H1 (cell line): Measurements from ENCODE around the gene APH1A. TPM values are rescaled to one million over a fixed set of nuclear protein-coding genes. Genes with fewer than 3 reads are reported as not detected.
A peak's percentile ranks its signal among the peaks of the same experiment; 100 is the strongest.

Source experiments
- CHD2 ChIP-seq: IDR thresholded peaks from 2 replicates; pipeline ENCODE4 v1.6.1; 2012; ENCODE audit warnings: low read length, improper control_type of control experiment
- CHD7 ChIP-seq: fragments of 300-600 bp; sonication (generic); IDR thresholded peaks from 2 replicates; pipeline ENCODE4 v1.7.1; 2012; ENCODE audit warnings: low read length, moderate library complexity, mild to moderate bottlenecking, inconsistent platforms; ENCODE audit not compliant: insufficient replicate concordance
- EGR1 ChIP-seq: IDR thresholded peaks from 2 replicates; pipeline ENCODE4 v1.6.1; 2011; ENCODE audit warnings: low read depth, low read length, borderline replicate concordance
- FOSL1 ChIP-seq: IDR thresholded peaks from 2 replicates; pipeline ENCODE4 v1.6.1; 2011; ENCODE audit warnings: mild to moderate bottlenecking, low read depth, low read length, moderate library complexity; ENCODE audit not compliant: insufficient read depth
- GTF2F1 ChIP-seq: IDR thresholded peaks from 2 replicates; pipeline ENCODE4 v1.6.1; 2012; ENCODE audit warnings: low read depth, low read length, improper control_type of control experiment, borderline replicate concordance
- HDAC6 ChIP-seq: IDR thresholded peaks from one replicate; pipeline ENCODE4 v1.7.1; 2012; ENCODE audit warnings: low read depth, mild to moderate bottlenecking, inconsistent platforms, low read length, moderate library complexity
- KDM1A ChIP-seq: fragments of 200-600, 300-600 bp; sonication (generic); IDR thresholded peaks from 2 replicates; pipeline ENCODE4 v1.7.1; 2016; ENCODE audit warnings: mild to moderate bottlenecking, low read length, borderline replicate concordance
- RAD21 ChIP-seq, 2 experiments: IDR thresholded peaks in 1 of 2; conservative IDR thresholded peaks in 1 of 2; 2 replicates each; pipeline ENCODE4 v1.6.1; 2011; ENCODE audit warnings: low read depth in 2 of 2, low read length in 2 of 2, improper control_type of control experiment in 1 of 2, inconsistent platforms in 1 of 2, mild to moderate bottlenecking in 1 of 2, moderate library complexity in 1 of 2
- RXRA ChIP-seq: IDR thresholded peaks from 2 replicates; pipeline ENCODE4 v1.6.1; 2011; ENCODE audit warnings: low read depth, mild to moderate bottlenecking, low read length, moderate library complexity; ENCODE audit not compliant: insufficient read depth
- SP4 ChIP-seq: IDR thresholded peaks from 2 replicates; pipeline ENCODE4 v1.6.1; 2012; ENCODE audit warnings: low read length, inconsistent platforms
- polyA plus RNA-seq, 7 experiments: library from polyadenylated mRNA; depleted of rRNA in 3 of 7; stranded (reverse) in 5 of 7; unstranded in 2 of 7; fragments of >200 nt in 5 of 7; fragments of 200-250 nt in 2 of 7; gene quantifications; 1 replicate in 5 of 7; 2 replicates in 1 of 7; 4 replicates in 1 of 7; pipeline versions ENCODE4 v1.2.1 to v1.2.3, GENCODE V29; 2011 to 2013; ENCODE audit warnings: missing spikeins in 2 of 7, mixed read lengths in 2 of 7
- total RNA-seq: library from RNA; stranded (reverse); fragmentation: NEBNext Ultra II Directional; extraction: Animal tissue kit (Norgen Biotek cat#: 25700); gene quantifications from 2 replicates; pipeline ENCODE4 v1.2.1, GENCODE V29; 2021

The APH1A gene
- total and polyA plus RNA-seq, 2 of the 8 experiments (the other 6 are each of a cell fraction or from before 2014, with no cell fraction given): 111 to 183 TPM

DNA sequence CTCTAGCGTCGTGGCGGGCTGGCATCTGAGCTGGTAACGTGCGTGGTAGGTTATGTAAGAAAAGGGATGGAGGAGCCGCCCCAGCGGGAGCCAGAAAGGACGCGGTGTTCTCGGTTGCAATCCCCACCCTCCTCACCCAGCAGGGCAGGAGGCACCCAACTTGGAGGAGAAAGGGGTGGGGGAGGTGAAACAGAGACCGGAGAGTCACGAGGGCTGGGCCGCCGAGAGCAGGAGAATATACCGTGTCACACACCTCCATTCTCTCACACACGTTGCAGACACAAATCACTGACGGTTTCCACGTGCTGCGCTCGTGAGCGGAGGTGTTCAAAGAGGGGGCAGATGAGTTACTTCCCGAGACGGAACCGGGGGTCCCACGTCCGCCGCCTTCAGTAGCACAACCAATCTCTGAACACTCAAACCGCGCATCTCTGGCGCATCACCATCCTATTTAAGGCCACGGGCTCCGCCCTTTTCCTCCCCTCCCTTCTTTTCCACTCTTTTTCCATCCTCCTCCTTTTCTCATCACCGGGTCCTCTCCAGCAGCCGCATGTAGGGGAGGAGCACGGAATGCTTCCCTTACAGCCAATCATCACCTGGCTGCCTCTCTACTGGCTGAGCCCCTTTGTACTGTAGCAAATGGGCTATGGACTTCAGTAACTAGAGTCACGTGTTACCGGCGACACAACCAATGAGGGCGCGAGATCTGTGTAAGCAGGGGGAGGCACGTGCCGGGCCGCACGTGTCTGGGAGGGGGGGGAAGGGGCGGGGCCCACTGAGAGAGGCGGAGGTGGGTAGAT lies 13.1 kb upstream of the APH1A start, which contains the start of gene CIART (continued):
- no peak for TF ChIP-seq CHD7
- TF ChIP-seq HDAC6: no peak
- TF ChIP-seq FOSL1: no peak
- peak; percentile 95 for TF ChIP-seq SP4
- no peak for TF ChIP-seq RXRA
- no peak for TF ChIP-seq KDM1A
- TF ChIP-seq RAD21 (IDR thresholded peaks at IDR 0.05 in 1 of 2, conservative IDR thresholded peaks at IDR 0.05 in 1 of 2; ENCODE audit: low read depth in 2 of 2, low read length in 2 of 2): no peak
- no peak for TF ChIP-seq GTF2F1
- peak; percentile 72; the same call in 1 of the 2 replicates for TF ChIP-seq CHD2
- TF ChIP-seq EGR1: no peak
